GM12892 (cell line): Measurements from ENCODE around the gene PLEKHA8.

Source experiments
- POLR2A ChIP-seq: IDR thresholded peaks from 2 replicates; pipeline ENCODE4 v1.6.1; 2011; ENCODE audit warnings: low read depth, low read length, control low read depth
- POLR2AphosphoS5 ChIP-seq: IDR thresholded peaks from 2 replicates; pipeline ENCODE4 v1.6.1; 2011; ENCODE audit warnings: low read depth, low read length, control low read depth

DNA sequence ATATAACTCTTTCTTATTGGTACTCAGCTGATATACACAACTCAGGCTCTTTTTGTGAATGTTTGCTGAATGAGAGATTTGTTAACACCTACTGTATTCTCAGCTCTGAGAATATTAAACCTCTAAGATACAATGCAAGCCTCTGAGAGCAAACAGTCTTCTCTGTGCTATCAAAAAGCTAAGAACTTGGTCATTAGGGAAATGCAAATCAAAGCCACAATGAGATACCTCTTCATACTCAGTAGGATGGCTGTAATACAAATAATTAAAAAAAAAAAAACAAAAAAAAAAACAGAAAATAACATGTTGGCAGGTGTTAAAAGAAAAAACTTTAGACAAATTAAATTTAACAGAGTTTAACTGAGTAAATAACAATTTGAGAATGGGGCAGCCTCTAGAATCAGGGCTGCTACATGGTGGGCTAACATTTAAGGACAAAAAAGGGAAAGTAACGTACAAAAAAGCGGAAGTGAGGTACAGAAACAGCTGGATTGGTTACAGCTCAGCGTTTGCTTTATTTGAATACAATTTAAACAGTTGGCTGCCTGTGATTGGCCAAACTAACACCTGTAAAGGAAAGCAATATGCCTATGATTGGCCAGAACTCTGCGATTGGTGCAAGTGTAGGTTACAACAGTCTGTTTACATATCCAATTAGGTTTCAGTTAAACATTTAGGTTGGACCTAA lies 91.8 kb downstream of the PLEKHA8 start:
- TF ChIP-seq POLR2AphosphoS5 (no peak), POLR2A (no peak)
